ENCODE data around the gene C1QL1.

Gene C1QL1

GRCh38 chr17:44928136-44928535, 40.0 kb downstream of the C1QL1 start:
- no peak overlapping the region for H3K27ac ChIP-seq
- TF ChIP-seq, protein P1, sequence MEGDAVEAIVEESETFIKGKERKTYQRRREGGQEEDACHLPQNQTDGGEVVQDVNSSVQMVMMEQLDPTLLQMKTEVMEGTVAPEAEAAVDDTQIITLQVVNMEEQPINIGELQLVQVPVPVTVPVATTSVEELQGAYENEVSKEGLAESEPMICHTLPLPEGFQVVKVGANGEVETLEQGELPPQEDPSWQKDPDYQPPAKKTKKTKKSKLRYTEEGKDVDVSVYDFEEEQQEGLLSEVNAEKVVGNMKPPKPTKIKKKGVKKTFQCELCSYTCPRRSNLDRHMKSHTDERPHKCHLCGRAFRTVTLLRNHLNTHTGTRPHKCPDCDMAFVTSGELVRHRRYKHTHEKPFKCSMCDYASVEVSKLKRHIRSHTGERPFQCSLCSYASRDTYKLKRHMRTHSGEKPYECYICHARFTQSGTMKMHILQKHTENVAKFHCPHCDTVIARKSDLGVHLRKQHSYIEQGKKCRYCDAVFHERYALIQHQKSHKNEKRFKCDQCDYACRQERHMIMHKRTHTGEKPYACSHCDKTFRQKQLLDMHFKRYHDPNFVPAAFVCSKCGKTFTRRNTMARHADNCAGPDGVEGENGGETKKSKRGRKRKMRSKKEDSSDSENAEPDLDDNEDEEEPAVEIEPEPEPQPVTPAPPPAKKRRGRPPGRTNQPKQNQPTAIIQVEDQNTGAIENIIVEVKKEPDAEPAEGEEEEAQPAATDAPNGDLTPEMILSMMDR (conservative IDR thresholded peaks at IDR 0.05), result no peak
- no peak for TF ChIP-seq ZFX (IDR thresholded peaks at IDR 0.05)

DNA sequence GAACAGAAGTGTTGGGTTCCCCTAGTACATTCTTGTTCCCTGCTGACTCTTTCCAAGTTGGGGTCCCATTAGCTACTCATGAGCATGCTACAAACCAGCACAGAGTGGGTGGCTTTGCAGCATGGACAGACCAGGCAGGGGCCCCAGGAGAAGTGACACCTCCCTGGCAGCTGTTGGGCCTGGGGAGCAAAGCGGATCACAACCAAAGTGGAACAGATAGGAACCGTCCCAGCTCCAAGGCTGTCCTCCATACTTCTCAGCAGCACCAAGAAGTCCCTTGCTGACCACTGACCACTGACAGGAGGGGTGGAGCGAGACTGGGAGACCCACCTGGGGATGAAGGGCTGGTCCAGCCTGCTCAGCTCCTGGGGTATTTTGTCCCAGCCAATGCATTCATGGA, 40.4 kb downstream of the C1QL1 start:
- H3K27ac ChIP-seq, result no peak overlapping the region
- TF ChIP-seq, protein P1 (conservative IDR thresholded peaks at IDR 0.05), result no peak
- TF ChIP-seq ZFX (IDR thresholded peaks at IDR 0.05), result no peak

DNA sequence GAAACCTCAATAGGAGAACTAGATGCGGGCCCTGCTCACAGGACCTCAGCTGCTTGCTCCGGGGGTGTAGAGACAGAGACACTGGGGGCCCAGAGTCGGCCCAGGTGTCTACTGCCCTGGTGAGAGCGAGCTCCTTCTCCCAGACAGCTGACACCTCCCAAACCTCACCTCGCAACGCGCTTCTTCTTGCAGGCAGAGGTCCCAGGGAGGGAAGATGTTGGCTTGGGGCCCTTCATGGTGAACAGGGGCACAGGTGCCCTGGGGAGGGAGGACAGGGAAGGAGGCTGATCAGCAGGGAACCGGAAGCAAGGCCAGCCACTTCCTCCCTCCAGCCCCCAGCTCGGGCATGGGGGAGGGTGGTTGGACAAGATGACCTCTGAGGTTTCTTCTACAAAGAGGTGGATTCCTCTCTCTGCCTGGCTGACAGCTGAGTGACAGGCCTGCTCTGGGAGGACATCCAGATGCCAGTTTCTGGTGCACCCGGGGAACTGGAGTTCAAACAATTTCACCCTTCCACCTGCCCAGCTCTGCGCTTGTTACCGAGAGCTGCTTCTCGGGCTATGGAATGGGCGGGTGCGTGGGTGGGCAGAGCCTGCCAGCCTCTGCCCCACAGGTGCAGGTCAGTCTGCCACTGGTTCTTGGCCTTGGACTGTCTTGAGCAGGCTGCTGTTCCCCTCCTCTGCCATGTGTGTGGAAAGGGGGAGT, 41.1 kb downstream of the C1QL1 start:
- no peak overlapping the region for H3K27ac ChIP-seq
- TF ChIP-seq ZFX (IDR thresholded peaks at IDR 0.05), result no peak
- TF ChIP-seq, protein P1 (conservative IDR thresholded peaks at IDR 0.05), result no peak

DNA sequence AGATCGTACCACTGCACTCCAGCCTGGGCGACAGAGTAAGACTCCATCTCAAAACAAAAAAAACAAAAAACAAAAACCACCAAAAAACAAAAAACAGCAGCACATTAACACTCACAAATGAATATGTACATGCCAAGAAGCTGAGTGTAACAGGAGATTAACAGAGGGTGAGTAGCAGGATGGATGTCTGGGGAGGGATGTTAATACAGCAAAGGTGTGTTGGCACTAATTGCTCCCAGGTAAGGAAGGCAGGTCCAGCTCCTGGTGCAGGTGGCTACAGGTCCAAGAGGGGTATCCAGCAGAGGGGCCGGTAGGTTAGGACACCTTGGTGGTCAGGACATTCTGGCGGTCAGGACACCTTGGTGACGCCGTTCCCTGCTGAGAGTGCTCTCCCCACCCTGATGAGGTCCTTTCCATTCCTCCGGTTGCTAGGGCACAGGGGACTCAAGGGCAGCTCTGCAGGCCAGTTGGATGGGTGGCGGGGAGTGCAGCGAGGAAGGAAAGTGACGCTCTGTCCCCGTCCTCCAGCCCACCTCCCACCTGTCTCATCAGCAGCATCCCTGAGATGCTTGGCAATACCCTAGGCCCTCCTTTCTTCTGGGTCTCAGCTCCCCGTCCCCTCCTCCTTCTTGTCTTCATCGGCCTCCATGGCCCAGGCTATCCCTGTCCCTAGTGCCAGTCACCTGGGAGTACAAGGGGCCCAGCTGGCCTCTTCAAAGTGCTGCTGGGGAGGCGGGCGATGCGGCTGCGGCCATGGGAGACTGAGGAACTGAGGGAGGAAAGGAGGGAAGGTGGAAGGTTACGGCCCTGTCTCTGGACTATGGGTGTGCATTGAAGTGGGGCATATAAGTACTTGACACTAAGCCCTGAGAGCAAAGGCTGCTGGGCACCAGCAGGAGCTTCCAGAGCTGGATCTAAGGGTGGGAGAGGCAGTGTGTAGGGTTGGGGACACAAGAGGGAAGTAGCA, 42.1 kb downstream of the C1QL1 start:
- TF ChIP-seq ZFX (IDR thresholded peaks at IDR 0.05), result no peak
- TF ChIP-seq, protein P1 (conservative IDR thresholded peaks at IDR 0.05), result no peak
- no peak overlapping the region for H3K27ac ChIP-seq

DNA sequence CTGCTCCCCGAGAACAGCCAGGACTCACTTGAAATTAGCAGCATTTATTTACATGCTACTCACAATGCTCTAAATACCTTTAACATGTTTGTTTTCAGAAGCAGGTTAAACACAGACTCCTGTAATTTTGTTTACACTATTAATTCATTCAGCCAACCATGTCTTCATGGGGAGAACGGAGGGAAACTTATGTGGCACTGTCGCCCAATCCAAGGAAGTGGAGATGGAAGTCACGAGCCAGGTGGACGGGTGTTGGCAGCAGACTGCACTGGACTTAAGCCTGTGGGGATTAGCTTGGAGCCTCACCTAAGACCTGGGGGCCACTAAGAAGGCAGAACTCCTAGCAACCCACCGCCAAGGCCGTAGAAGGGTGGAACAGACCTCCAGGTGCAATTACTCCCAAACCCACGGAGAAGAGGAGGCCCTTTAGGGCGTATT, 44.0 kb downstream of the C1QL1 start:
- no peak overlapping the region for H3K27ac ChIP-seq
- TF ChIP-seq, protein P1 (conservative IDR thresholded peaks at IDR 0.05), result no peak
- no peak for TF ChIP-seq ZFX (IDR thresholded peaks at IDR 0.05)

GRCh38 chr17:44922746-44923470, 45.2 kb downstream of the C1QL1 start:
- H3K27ac ChIP-seq, result no peak overlapping the region
- no peak for TF ChIP-seq ZFX (IDR thresholded peaks at IDR 0.05)
- TF ChIP-seq, protein P1 (conservative IDR thresholded peaks at IDR 0.05), result no peak

Data from C4-2B (cell line).